B cell (primary cell): ENCODE results near the gene SDK1. TPM values are rescaled to one million over a fixed set of nuclear protein-coding genes. Genes with fewer than 3 reads are reported as not detected.

Source experiments
- ATAC-seq: fragments of 200-7000 bp; cut with Tn5 transposase; one replicate; pipeline ENCODE4 v1.10.0; 2021; ENCODE audit warnings: low read depth, mild to moderate bottlenecking, moderate number of reproducible peaks, moderate library complexity
- CTCF ChIA-PET: fragments of 350-600 bp; sonication (Branson Sonifier 250); formaldehyde crosslinking; loops from one replicate; lab custom pipeline; 2021; ENCODE audit warnings: antibody characterized with exemption, inconsistent platforms; lab: Charles Lee
- POLR2A ChIA-PET: fragments of 350-600 bp; sonication (Branson Sonifier 250); formaldehyde crosslinking; loops from one replicate; lab custom pipeline; 2021; ENCODE audit warnings: antibody characterized with exemption; lab: Charles Lee
- DNase-seq: peaks from one replicate; pipeline ENCODE4 v3.0.0; 2013
- H2AFZ ChIP-seq: 2 replicates; pipeline ENCODE4 v1.6.1; 2012; ENCODE audit warnings: mild to moderate bottlenecking, low read depth, low read length; ENCODE audit not compliant: insufficient read depth, poor library complexity, severe bottlenecking
- H3K27ac ChIP-seq, 2 donors: 1 replicate in 1 of 2; 2 replicates in 1 of 2; pipeline ENCODE4 v1.5.1; 2012 to 2013; ENCODE audit warnings: low read length in 2 of 2, mild to moderate bottlenecking in 2 of 2, moderate library complexity in 1 of 2
- H3K27me3 ChIP-seq, 4 experiments: fragments of 200-600 bp in 1 of 4; sonication (generic) in 1 of 4; replicated peaks in 1 of 4; 1 replicate in 2 of 4; 2 replicates in 2 of 4; pipeline versions ENCODE4 v1.6.1 to v1.7.0; 2013 to 2016; ENCODE audit warnings: low read length in 3 of 4, mild to moderate bottlenecking in 2 of 4, mixed read lengths in 1 of 4, moderate library complexity in 1 of 4; ENCODE audit not compliant: insufficient read depth in 4 of 4, control insufficient read depth in 3 of 4; ENCODE audit errors: control extremely low read depth in 1 of 4
- H3K36me3 ChIP-seq, 2 experiments: replicated peaks in 1 of 2; 1 replicate in 1 of 2; 2 replicates in 1 of 2; pipeline versions ENCODE4 v1.6.1 to v1.7.1; 2013; ENCODE audit warnings: low read length in 1 of 2; ENCODE audit not compliant: insufficient read depth in 2 of 2, control insufficient read depth in 1 of 2; ENCODE audit errors: control extremely low read depth in 1 of 2, extremely low read depth in 1 of 2
- H3K4me1 ChIP-seq, 2 donors: fragments of 200-600 bp in 1 of 2; sonication (generic) in 1 of 2; 1 replicate in 1 of 2; 2 replicates in 1 of 2; pipeline versions ENCODE4 v1.5.1 to v1.6.1; 2013 to 2017; ENCODE audit warnings: low read length in 2 of 2; ENCODE audit not compliant: control insufficient read depth in 2 of 2, insufficient read depth in 2 of 2
- H3K4me2 ChIP-seq: replicated peaks from 2 replicates; pipeline ENCODE3; 2012; ENCODE audit warnings: mild to moderate bottlenecking, low read depth, low read length; ENCODE audit not compliant: poor library complexity, severe bottlenecking
- H3K4me3 ChIP-seq, 5 experiments: fragments of 200-600 bp in 1 of 5; sonication (generic) in 1 of 5; 1 replicate in 3 of 5; 2 replicates in 2 of 5; pipeline versions ENCODE4 v1.5.1 to v1.7.0; 2011 to 2016; ENCODE audit warnings: low read length in 4 of 5, mild to moderate bottlenecking in 4 of 5, low read depth in 2 of 5, control low read depth in 1 of 5, moderate library complexity in 1 of 5; ENCODE audit not compliant: insufficient read depth in 1 of 5; ENCODE audit errors: control extremely low read depth in 1 of 5, extremely low read depth in 1 of 5
- H3K79me2 ChIP-seq: fragments of 200-600 bp; sonication (generic); one replicate; pipeline ENCODE4 v1.6.0; 2016; ENCODE audit warnings: low read length; ENCODE audit not compliant: control insufficient read depth, insufficient read depth
- H3K9ac ChIP-seq: fragments of 200-600 bp; sonication (generic); 2 replicates; pipeline ENCODE4 v1.6.1; 2017; ENCODE audit warnings: mild to moderate bottlenecking, low read length, moderate library complexity
- H3K9me3 ChIP-seq, 3 donors: one replicate each; pipeline versions ENCODE4 v1.6.1 to v1.7.1; 2013; ENCODE audit warnings: low read length in 2 of 3; ENCODE audit not compliant: control insufficient read depth in 2 of 3, insufficient read depth in 1 of 3; ENCODE audit errors: control extremely low read depth in 1 of 3
- H4K20me1 ChIP-seq: 2 replicates; pipeline ENCODE4 v1.6.0; 2012; ENCODE audit warnings: mild to moderate bottlenecking, low read length; ENCODE audit not compliant: insufficient read depth, control insufficient read depth, poor library complexity, severe bottlenecking
- H3K27ac Mint-ChIP-seq: one replicate; pipeline ENCODE4 v1.8.0; 2021; ENCODE audit warnings: mixed read lengths
- H3K27me3 Mint-ChIP-seq: one replicate; pipeline ENCODE4 v1.8.0; 2021; ENCODE audit warnings: mixed read lengths
- H3K4me1 Mint-ChIP-seq: one replicate; pipeline ENCODE4 v1.8.0; 2021; ENCODE audit warnings: mixed read lengths
- H3K4me3 Mint-ChIP-seq: one replicate; pipeline ENCODE4 v1.8.0; 2021; ENCODE audit warnings: mixed read lengths
- H3K9me3 Mint-ChIP-seq: one replicate; pipeline ENCODE4 v1.8.0; 2022; ENCODE audit warnings: mixed read lengths; ENCODE audit not compliant: insufficient read depth
- CTCF ChIP-seq: fragments of 200-600 bp; IDR thresholded peaks from one replicate; pipeline ENCODE4 v1.8.0; 2022; ENCODE audit warnings: antibody characterized with exemption, mild to moderate bottlenecking
- EZH2 ChIP-seq: IDR thresholded peaks from 2 replicates; pipeline ENCODE4 v1.6.1; 2012; ENCODE audit warnings: borderline replicate concordance, low read depth, mild to moderate bottlenecking, moderate library complexity, low read length; ENCODE audit not compliant: insufficient read depth, poor library complexity, severe bottlenecking
- WGBS: methylation state at CpG from one replicate; pipeline ENCODE4 v1.1.5; 2013; ENCODE audit warnings: missing lambda C conversion rate; ENCODE audit not compliant: insufficient coverage; 5-methylcytosine and 5-hydroxymethylcytosine counted together
- intact Hi-C: fragments of 100-400 bp; cut with micrococcal nuclease; formaldehyde crosslinking; loops from one replicate; pipeline ENCODE4 v1.10.0; 2022
- polyA plus RNA-seq: library from polyadenylated mRNA; depleted of rRNA; stranded (reverse); fragments of >200 nt; gene quantifications from 2 replicates; pipeline ENCODE4 v1.2.3, GENCODE V29; 2012
- total RNA-seq, 2 donors: library from RNA; stranded (reverse); fragments of 120-200 nt in 1 of 2; gene quantifications; 1 replicate in 1 of 2; 2 replicates in 1 of 2; pipeline versions ENCODE4 v1.2.3 to v1.2.4, GENCODE V29; 2013 to 2022

The SDK1 gene
- total and polyA plus RNA-seq, 2 donors (not counting 1 experiment from before 2014, with no cell fraction given), result 0.73 to 2.0 TPM

GRCh38 chr7:4191046-4191445 is 890.0 kb downstream of the SDK1 start:
- Mint-ChIP-seq H3K4me1 (no peaks in the 10 kb centered on the region), H3K27ac (no peak overlapping the region), H3K4me3 (no peak overlapping the region), H3K27me3 (no peaks in the 10 kb centered on the region), H3K9me3 (peaks cover 3% of the 10 kb centered on the region)
- ATAC-seq (no peak), DNase-seq (no peak)
- Histone ChIP-seq H4K20me1 (no peaks in the 10 kb centered on the region), H3K9ac (no peak overlapping the region), H3K27me3 (no peaks in the 10 kb centered on the region), H3K4me3 (no peak overlapping the region), H3K4me1 (no peaks in the 10 kb centered on the region), H3K79me2 (no peaks in the 10 kb centered on the region), H3K4me2 (no peak overlapping the region), H3K27ac (no peak overlapping the region), H2AFZ (no peak overlapping the region), H3K9me3 (peaks cover 0 to 16% (median 0%) of the 10 kb centered on the region in 3 donors), H3K36me3 (no peaks in the 10 kb centered on the region)
- TF ChIP-seq EZH2 (no peak), CTCF (no peak)
- ChIA-PET POLR2A (no interaction called here), CTCF (no interaction called here)
- 94% methylated on average over 19 of the region's 19 CpGs for WGBS
- intact Hi-C loops, result no loop called here

- no peaks in the 10 kb centered on the region for H3K27me3 ChIP-seq
- WGBS, result 95% methylated on average over 14 of the region's 14 CpGs
- no peak overlapping the region for H3K4me3 Mint-ChIP-seq
- peaks cover 3% of the 10 kb centered on the region for H3K9me3 Mint-ChIP-seq
- intact Hi-C loops, result no loop called here
- TF ChIP-seq CTCF (no peak), EZH2 (no peak)
- no peaks in the 10 kb centered on the region for H3K4me1 Mint-ChIP-seq
- H3K9ac ChIP-seq, result no peak overlapping the region
- H3K27ac Mint-ChIP-seq, result no peak overlapping the region
- CTCF ChIA-PET, result no interaction called here
- H4K20me1 ChIP-seq, result no peaks in the 10 kb centered on the region
- peaks cover 0 to 18% (median 0%) of the 10 kb centered on the region in 3 donors for H3K9me3 ChIP-seq
- DNase-seq (no peak), ATAC-seq (no peak)
- H3K4me3 ChIP-seq, result no peak overlapping the region
- H3K4me1 ChIP-seq, result no peaks in the 10 kb centered on the region
- no peaks in the 10 kb centered on the region for H3K27me3 Mint-ChIP-seq
- no peaks in the 10 kb centered on the region for H3K79me2 ChIP-seq
- no peaks in the 10 kb centered on the region for H3K36me3 ChIP-seq
- no peak overlapping the region for H2AFZ ChIP-seq
- H3K4me2 ChIP-seq, result no peak overlapping the region
- POLR2A ChIA-PET, result no interaction called here
- H3K27ac ChIP-seq, result no peak overlapping the region
These were observed 890.5 kb downstream of the SDK1 start for GRCh38 chr7:4191525-4191924.
